ENCODE measurements around the gene PSME1. TPM values are rescaled to one million over a fixed set of nuclear protein-coding genes. Genes with fewer than 3 reads are reported as not detected.

PSME1 gene
- total RNA-seq, 1 experiment from 2014 or later = 76.8 TPM

DNA sequence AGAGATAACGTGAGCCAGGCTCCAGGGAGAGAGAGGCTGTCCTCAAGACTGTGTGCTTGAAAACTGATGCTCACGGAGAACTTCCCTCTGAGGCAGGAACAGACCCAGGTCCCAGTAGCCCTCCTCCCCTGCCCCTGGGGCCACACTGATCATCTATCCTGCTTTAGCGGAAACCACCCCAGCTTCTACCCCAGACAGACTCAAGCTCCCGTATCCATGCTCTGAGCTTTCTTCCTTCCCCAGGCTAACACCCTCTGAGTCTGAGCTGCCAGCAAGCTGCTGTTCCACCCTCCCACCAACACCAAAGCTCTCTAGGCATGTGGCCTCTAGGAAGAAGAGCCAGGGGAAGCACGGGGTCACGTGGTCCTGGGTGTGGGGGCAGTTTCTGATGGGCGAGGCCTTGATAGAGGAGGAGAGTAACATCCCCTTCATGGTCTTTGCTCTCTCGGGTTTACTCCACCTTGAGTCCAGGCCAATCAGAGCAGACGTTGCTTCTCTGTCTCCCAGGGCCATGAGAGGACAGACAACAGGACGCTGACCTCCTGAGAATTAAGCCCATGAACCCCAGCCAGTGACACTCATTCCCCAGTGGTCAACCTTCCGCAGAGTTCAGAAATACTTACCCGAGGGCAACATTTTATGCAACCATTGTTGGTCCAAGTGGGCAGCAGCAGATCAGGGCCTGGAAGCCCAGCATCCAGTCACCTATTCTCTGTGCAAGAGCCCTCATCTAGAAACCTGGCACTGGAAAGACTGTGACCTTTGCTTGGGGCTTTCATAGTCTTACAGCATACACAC, 40.5 kb upstream of the PSME1 start (continued):
- TF ChIP-seq, protein P1, sequence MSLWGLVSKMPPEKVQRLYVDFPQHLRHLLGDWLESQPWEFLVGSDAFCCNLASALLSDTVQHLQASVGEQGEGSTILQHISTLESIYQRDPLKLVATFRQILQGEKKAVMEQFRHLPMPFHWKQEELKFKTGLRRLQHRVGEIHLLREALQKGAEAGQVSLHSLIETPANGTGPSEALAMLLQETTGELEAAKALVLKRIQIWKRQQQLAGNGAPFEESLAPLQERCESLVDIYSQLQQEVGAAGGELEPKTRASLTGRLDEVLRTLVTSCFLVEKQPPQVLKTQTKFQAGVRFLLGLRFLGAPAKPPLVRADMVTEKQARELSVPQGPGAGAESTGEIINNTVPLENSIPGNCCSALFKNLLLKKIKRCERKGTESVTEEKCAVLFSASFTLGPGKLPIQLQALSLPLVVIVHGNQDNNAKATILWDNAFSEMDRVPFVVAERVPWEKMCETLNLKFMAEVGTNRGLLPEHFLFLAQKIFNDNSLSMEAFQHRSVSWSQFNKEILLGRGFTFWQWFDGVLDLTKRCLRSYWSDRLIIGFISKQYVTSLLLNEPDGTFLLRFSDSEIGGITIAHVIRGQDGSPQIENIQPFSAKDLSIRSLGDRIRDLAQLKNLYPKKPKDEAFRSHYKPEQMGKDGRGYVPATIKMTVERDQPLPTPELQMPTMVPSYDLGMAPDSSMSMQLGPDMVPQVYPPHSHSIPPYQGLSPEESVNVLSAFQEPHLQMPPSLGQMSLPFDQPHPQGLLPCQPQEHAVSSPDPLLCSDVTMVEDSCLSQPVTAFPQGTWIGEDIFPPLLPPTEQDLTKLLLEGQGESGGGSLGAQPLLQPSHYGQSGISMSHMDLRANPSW (CRISPR knock-in tag; conservative IDR thresholded peaks at IDR 0.05; ENCODE audit: low read depth) = no peak
- TF ChIP-seq ZNF121 (CRISPR knock-in tag; IDR thresholded peaks at IDR 0.05) (no peak), CBFB (CRISPR knock-in tag; IDR thresholded peaks at IDR 0.05; ENCODE audit: low read depth) (no peak), JUN (CRISPR knock-in tag; IDR thresholded peaks at IDR 0.05) (no peak), NR3C1 (CRISPR knock-in tag; conservative IDR thresholded peaks at IDR 0.05; ENCODE audit: low read depth) (no peak), ZNF423 (CRISPR knock-in tag; IDR thresholded peaks at IDR 0.05) (no peak), TP53 (CRISPR knock-in tag; IDR thresholded peaks at IDR 0.05) (no peak), SMAD3 (CRISPR knock-in tag; IDR thresholded peaks at IDR 0.05; ENCODE audit: borderline replicate concordance) (no peak), PRRX2 (CRISPR knock-in tag; IDR thresholded peaks at IDR 0.05) (no peak; the same call in 1 of the 2 replicates), ZBTB21 (CRISPR knock-in tag; IDR thresholded peaks at IDR 0.05; ENCODE audit: borderline replicate concordance) (0 out of 2 replicates have a peak, but pooled peaks have one; percentile 46), CREB1 (CRISPR knock-in tag; IDR thresholded peaks at IDR 0.05) (no peak; the same call in 1 of the 2 replicates), ZNF263 (CRISPR knock-in tag; IDR thresholded peaks at IDR 0.05; ENCODE audit: low read depth) (no peak), KAT7 (CRISPR knock-in tag; IDR thresholded peaks at IDR 0.05; ENCODE audit: borderline replicate concordance) (no peak)
- TF ChIP-seq, protein P2, sequence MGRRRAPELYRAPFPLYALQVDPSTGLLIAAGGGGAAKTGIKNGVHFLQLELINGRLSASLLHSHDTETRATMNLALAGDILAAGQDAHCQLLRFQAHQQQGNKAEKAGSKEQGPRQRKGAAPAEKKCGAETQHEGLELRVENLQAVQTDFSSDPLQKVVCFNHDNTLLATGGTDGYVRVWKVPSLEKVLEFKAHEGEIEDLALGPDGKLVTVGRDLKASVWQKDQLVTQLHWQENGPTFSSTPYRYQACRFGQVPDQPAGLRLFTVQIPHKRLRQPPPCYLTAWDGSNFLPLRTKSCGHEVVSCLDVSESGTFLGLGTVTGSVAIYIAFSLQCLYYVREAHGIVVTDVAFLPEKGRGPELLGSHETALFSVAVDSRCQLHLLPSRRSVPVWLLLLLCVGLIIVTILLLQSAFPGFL (CRISPR knock-in tag; IDR thresholded peaks at IDR 0.05; ENCODE audit: borderline replicate concordance) = peak; percentile 93; the same call in 1 of the 2 replicates
- TF ChIP-seq, protein P3, sequence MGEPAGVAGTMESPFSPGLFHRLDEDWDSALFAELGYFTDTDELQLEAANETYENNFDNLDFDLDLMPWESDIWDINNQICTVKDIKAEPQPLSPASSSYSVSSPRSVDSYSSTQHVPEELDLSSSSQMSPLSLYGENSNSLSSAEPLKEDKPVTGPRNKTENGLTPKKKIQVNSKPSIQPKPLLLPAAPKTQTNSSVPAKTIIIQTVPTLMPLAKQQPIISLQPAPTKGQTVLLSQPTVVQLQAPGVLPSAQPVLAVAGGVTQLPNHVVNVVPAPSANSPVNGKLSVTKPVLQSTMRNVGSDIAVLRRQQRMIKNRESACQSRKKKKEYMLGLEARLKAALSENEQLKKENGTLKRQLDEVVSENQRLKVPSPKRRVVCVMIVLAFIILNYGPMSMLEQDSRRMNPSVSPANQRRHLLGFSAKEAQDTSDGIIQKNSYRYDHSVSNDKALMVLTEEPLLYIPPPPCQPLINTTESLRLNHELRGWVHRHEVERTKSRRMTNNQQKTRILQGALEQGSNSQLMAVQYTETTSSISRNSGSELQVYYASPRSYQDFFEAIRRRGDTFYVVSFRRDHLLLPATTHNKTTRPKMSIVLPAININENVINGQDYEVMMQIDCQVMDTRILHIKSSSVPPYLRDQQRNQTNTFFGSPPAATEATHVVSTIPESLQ (CRISPR knock-in tag; IDR thresholded peaks at IDR 0.05) = no peak
- TF ChIP-seq, protein P4, sequence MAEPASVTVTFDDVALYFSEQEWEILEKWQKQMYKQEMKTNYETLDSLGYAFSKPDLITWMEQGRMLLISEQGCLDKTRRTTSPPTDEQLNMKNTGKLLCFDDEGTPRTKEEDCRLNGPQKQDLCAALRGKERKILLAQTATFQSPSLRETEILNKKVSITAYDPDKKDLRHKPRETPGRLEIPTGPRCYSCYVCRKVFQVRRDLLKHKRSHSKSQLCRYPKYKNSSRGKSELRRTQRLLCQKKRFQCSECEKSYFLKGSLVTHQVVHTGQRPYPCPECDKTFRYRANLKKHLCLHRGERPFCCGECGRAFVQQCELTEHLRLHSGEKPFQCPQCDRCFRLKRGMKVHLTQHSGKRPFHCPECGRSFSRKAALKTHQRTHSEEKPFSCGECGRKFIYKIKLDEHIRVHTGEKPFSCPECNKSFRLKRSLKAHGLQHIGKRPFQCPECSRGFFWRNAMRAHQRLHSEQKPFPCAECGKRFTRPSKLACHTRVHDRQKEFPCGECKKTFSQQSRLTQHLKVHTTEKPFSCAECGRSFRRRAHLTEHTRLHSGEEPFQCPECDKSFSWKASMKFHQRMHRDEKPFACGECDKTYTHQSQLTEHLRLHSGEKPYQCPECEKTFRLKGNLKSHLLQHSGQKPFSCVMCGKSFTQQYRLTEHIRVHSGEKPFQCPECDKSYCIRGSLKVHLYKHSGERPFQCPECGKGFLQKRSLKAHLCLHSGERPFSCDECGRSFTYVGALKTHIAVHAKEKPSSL (CRISPR knock-in tag; conservative IDR thresholded peaks at IDR 0.05) = no peak
- TF ChIP-seq, protein P5, sequence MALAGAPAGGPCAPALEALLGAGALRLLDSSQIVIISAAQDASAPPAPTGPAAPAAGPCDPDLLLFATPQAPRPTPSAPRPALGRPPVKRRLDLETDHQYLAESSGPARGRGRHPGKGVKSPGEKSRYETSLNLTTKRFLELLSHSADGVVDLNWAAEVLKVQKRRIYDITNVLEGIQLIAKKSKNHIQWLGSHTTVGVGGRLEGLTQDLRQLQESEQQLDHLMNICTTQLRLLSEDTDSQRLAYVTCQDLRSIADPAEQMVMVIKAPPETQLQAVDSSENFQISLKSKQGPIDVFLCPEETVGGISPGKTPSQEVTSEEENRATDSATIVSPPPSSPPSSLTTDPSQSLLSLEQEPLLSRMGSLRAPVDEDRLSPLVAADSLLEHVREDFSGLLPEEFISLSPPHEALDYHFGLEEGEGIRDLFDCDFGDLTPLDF (CRISPR knock-in tag; IDR thresholded peaks at IDR 0.05) = no peak
- TF ChIP-seq, protein P6, sequence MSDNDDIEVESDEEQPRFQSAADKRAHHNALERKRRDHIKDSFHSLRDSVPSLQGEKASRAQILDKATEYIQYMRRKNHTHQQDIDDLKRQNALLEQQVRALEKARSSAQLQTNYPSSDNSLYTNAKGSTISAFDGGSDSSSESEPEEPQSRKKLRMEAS (CRISPR knock-in tag; IDR thresholded peaks at IDR 0.05) = peak; percentile 92
- TF ChIP-seq, protein P7, sequence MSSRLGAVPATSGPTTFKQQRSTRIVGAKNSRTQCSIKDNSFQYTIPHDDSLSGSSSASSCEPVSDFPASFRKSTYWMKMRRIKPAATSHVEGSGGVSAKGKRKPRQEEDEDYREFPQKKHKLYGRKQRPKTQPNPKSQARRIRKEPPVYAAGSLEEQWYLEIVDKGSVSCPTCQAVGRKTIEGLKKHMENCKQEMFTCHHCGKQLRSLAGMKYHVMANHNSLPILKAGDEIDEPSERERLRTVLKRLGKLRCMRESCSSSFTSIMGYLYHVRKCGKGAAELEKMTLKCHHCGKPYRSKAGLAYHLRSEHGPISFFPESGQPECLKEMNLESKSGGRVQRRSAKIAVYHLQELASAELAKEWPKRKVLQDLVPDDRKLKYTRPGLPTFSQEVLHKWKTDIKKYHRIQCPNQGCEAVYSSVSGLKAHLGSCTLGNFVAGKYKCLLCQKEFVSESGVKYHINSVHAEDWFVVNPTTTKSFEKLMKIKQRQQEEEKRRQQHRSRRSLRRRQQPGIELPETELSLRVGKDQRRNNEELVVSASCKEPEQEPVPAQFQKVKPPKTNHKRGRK (CRISPR knock-in tag; IDR thresholded peaks at IDR 0.05; ENCODE audit: borderline replicate concordance) = no peak
- TF ChIP-seq, protein P8, sequence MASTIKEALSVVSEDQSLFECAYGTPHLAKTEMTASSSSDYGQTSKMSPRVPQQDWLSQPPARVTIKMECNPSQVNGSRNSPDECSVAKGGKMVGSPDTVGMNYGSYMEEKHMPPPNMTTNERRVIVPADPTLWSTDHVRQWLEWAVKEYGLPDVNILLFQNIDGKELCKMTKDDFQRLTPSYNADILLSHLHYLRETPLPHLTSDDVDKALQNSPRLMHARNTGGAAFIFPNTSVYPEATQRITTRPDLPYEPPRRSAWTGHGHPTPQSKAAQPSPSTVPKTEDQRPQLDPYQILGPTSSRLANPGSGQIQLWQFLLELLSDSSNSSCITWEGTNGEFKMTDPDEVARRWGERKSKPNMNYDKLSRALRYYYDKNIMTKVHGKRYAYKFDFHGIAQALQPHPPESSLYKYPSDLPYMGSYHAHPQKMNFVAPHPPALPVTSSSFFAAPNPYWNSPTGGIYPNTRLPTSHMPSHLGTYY (CRISPR knock-in tag; IDR thresholded peaks at IDR 0.05) = no peak; the same call in 1 of the 2 replicates

All from WTC11 (cell line).